Astrocyte of the hippocampus (primary cell): ENCODE measurements around the gene SPPL2A.
"Not testable (repeated sequence)": the region's sequence is repeated elsewhere in the genome, so short reads cannot be mapped to it uniquely, and the experiment has no call there.

ENCODE experiments used
- DNase-seq: peaks from one replicate; pipeline ENCODE4 v3.0.0; 2011; ENCODE audit warnings: low read depth, low spot score

Gene SPPL2A

GRCh38 chr15:50765195-50765967 lies at the start of gene SPPL2A:
Gene SPPL2A, minus strand, starts transcription at chr15:50765706. Its CDS starts 173 bp downstream, at chr15:50765533.
- peak; percentile 92 for DNase-seq

- no peak for DNase-seq
Observed at GRCh38 chr15:50814634-50815033, 49.1 kb upstream of the SPPL2A start.

GRCh38 chr15:50813865-50814264 lies 48.4 kb upstream of the SPPL2A start:
- no peak for DNase-seq

- DNase-seq, result no peak
Observed at GRCh38 chr15:50813089-50813488, 47.6 kb upstream of the SPPL2A start.

- DNase-seq, result not testable (repeated sequence)
Observed at GRCh38 chr15:50812181-50812506, 46.6 kb upstream of the SPPL2A start.

- not testable (repeated sequence) for DNase-seq
Observed at GRCh38 chr15:50811461-50812180, 46.1 kb upstream of the SPPL2A start.

GRCh38 chr15:50810128-50810527 lies 44.6 kb upstream of the SPPL2A start:
- DNase-seq, result no peak

GRCh38 chr15:50808728-50809127 lies 43.2 kb upstream of the SPPL2A start:
- DNase-seq, result no peak

- no peak for DNase-seq
Observed at GRCh38 chr15:50803479-50804180, 38.1 kb upstream of the SPPL2A start.

GRCh38 chr15:50800715-50801114 lies 35.2 kb upstream of the SPPL2A start:
- no peak for DNase-seq

- DNase-seq, result peak; percentile 30
Observed at GRCh38 chr15:50798684-50799083, 33.2 kb upstream of the SPPL2A start.

- DNase-seq, result no peak
Observed at GRCh38 chr15:50797926-50798325, 32.4 kb upstream of the SPPL2A start.

GRCh38 chr15:50791486-50791885 lies 26.0 kb upstream of the SPPL2A start:
- DNase-seq, result no peak

GRCh38 chr15:50790778-50791453 lies 25.4 kb upstream of the SPPL2A start:
- DNase-seq, result no peak

- DNase-seq, result peak; percentile 28
Observed at GRCh38 chr15:50786871-50787270, 21.4 kb upstream of the SPPL2A start.

GRCh38 chr15:50786438-50786837 lies 20.9 kb upstream of the SPPL2A start:
- DNase-seq, result no peak

- no peak for DNase-seq
Observed at GRCh38 chr15:50783895-50784294, 18.4 kb upstream of the SPPL2A start.

GRCh38 chr15:50783411-50783810 lies 17.9 kb upstream of the SPPL2A start:
- no peak for DNase-seq

- DNase-seq, result no peak
Observed at GRCh38 chr15:50778086-50778485, 12.6 kb upstream of the SPPL2A start.

- no peak for DNase-seq
Observed at GRCh38 chr15:50777042-50777441, 11.5 kb upstream of the SPPL2A start.

- DNase-seq, result no peak
Observed at GRCh38 chr15:50774450-50774849, 8.9 kb upstream of the SPPL2A start.

- no peak for DNase-seq
Observed at GRCh38 chr15:50773389-50773788, 7.9 kb upstream of the SPPL2A start.
